Measurements from ENCODE around the gene GTF3C4.

GRCh38 chr9:132670457-132671391 lies at the start of gene GTF3C4:
- TF ChIP-seq POLR2AphosphoS5 (IDR thresholded peaks at IDR 0.05; ENCODE audit: low read length): no peak
- TF ChIP-seq EZH2 (IDR thresholded peaks at IDR 0.05; ENCODE audit: borderline replicate concordance, control insufficient read depth, low read depth, low read length): no peak
- TF ChIP-seq, protein P1, sequence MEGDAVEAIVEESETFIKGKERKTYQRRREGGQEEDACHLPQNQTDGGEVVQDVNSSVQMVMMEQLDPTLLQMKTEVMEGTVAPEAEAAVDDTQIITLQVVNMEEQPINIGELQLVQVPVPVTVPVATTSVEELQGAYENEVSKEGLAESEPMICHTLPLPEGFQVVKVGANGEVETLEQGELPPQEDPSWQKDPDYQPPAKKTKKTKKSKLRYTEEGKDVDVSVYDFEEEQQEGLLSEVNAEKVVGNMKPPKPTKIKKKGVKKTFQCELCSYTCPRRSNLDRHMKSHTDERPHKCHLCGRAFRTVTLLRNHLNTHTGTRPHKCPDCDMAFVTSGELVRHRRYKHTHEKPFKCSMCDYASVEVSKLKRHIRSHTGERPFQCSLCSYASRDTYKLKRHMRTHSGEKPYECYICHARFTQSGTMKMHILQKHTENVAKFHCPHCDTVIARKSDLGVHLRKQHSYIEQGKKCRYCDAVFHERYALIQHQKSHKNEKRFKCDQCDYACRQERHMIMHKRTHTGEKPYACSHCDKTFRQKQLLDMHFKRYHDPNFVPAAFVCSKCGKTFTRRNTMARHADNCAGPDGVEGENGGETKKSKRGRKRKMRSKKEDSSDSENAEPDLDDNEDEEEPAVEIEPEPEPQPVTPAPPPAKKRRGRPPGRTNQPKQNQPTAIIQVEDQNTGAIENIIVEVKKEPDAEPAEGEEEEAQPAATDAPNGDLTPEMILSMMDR (IDR thresholded peaks at IDR 0.05 in 2 of 3, conservative IDR thresholded peaks at IDR 0.05 in 1 of 3; ENCODE audit: control insufficient read depth in 2 of 3, extremely low read depth in 1 of 3, insufficient read depth in 1 of 3, low read depth in 3 of 3, low read length in 3 of 3): no peak
- TF ChIP-seq NFYB (IDR thresholded peaks at IDR 0.05; ENCODE audit: insufficient read depth, low read depth, low read length): no peak
- TF ChIP-seq POLR2A (IDR thresholded peaks at IDR 0.05; ENCODE audit: low read depth, low read length): peak; percentile 56
- TF ChIP-seq STAT3 (IDR thresholded peaks at IDR 0.05; ENCODE audit: low read depth, low read length): no peak
- TF ChIP-seq TAF1 (IDR thresholded peaks at IDR 0.05; ENCODE audit: borderline replicate concordance, low read depth, low read length): no peak
- TF ChIP-seq REST (IDR thresholded peaks at IDR 0.05; ENCODE audit: low read depth, low read length): no peak
